ENCODE data around the gene IMMT. TPM values are rescaled to one million over a fixed set of nuclear protein-coding genes. Genes with fewer than 3 reads are reported as not detected.
A peak's percentile ranks its signal among the peaks of the same experiment; 100 is the strongest.
"Not testable (repeated sequence)": the region's sequence is repeated elsewhere in the genome, so short reads cannot be mapped to it uniquely, and the experiment has no call there.

IMMT gene
- total RNA-seq, 2 experiments from 2014 or later = 164 to 168 TPM

DNA sequence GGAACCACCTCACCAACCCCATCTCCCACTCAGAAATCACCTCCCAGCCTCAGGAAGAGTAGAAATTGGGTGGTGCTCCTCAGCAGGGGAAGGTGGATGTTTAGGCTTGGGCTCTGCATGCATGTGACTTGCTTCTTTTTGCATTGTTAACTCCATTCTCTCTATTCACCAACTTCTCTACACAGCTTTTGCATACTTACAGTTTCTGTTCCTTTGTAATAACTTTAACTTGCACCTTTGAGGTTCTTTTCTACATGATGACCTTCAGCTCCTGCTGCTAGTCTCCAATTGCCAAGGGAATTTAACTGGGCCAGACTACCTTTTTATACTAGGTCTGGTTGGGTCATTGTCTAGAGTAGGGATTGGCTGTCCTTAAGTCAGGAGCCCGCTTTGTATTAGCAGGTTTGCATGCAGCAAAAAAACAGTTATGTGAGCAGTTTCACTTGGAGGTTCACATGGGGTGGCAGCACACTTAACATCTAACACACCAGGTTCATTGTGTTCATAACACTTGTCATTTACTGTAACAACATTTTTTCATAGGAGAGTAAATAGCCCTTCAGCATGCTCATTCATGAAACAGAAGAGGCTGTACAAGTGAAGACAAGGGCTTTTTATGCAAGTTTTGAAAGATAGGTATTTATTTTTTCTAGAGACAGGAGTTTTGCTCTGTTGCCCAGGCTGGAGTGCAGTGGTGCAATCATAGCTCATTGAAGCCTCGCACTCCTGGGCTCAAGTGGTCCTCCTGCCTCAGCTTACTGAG, 16.0 kb upstream of the IMMT start:
- CTCF ChIA-PET = interaction anchor here (1.5 kb wide), 1 partner anchor 10 kb away, joined by 7 read pairs; no protein-coding TSS in a partner anchor
- no peak overlapping the region for H3K4me3 Mint-ChIP-seq
- no peaks in the 10 kb centered on the region for H3K4me1 Mint-ChIP-seq (ENCODE audit: low read depth)
- intact Hi-C loops (cut with micrococcal nuclease) = no loop called here
- H3K27me3 Mint-ChIP-seq (ENCODE audit: low read depth) = no peaks in the 10 kb centered on the region
- no peak overlapping the region for H3K27ac Mint-ChIP-seq
- peaks cover 27% of the 10 kb centered on the region for H3K36me3 Mint-ChIP-seq (ENCODE audit: low read depth)
- no peak for DNase-seq
- no peaks in the 10 kb centered on the region for H3K9me3 Mint-ChIP-seq

DNA sequence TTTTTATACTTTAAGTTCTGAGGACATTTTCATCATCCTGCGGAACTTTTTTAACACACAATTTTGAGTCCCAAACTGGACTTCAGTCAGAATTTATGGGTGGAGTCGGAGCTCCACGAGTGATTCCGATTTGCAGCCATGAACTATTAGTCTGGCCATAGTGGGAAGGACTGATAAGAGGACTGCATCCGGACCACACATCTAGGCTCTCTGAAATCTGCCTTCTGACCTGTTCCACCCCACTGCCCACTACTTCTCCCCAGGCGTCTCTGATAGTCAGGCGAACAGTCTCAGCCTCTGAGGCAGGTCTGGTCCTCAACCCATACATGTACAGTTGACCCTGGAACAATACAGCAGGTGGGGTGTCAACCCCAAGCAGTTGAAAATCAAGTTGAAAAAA, 9.2 kb upstream of the IMMT start:
- H3K4me1 Mint-ChIP-seq (ENCODE audit: low read depth) = peaks cover 27% of the 10 kb centered on the region
- no peaks in the 10 kb centered on the region for H3K9me3 Mint-ChIP-seq
- CTCF ChIA-PET = interaction anchor here (0.6 to 1.2 kb wide), 2 partner anchors 8 to 68 kb away, joined by 3 to 5 read pairs; no protein-coding TSS in a partner anchor
- DNase-seq = no peak
- intact Hi-C loops (cut with micrococcal nuclease) = no loop called here
- no peak overlapping the region for H3K27ac Mint-ChIP-seq
- H3K27me3 Mint-ChIP-seq (ENCODE audit: low read depth) = no peaks in the 10 kb centered on the region
- peaks cover 14% of the 10 kb centered on the region for H3K36me3 Mint-ChIP-seq (ENCODE audit: low read depth)
- H3K4me3 Mint-ChIP-seq = no peak overlapping the region

GRCh38 chr2:86203614-86204013, 8.4 kb upstream of the IMMT start:
- Mint-ChIP-seq H3K27me3 (ENCODE audit: low read depth) (no peaks in the 10 kb centered on the region), H3K36me3 (ENCODE audit: low read depth) (peaks cover 10% of the 10 kb centered on the region), H3K4me1 (ENCODE audit: low read depth) (peaks cover 31% of the 10 kb centered on the region), H3K27ac (no peak overlapping the region), H3K4me3 (no peak overlapping the region), H3K9me3 (no peaks in the 10 kb centered on the region)
- intact Hi-C loops (cut with micrococcal nuclease) = no loop called here
- DNase-seq = no peak
- CTCF ChIA-PET = interaction anchor here (0.6 kb wide), 2 partner anchors 67 to 191 kb away, joined by 3 to 5 read pairs; no protein-coding TSS in a partner anchor

GRCh38 chr2:86202702-86203101, 7.4 kb upstream of the IMMT start:
- Mint-ChIP-seq H3K9me3 (no peaks in the 10 kb centered on the region), H3K36me3 (ENCODE audit: low read depth) (peaks cover 7% of the 10 kb centered on the region), H3K27me3 (ENCODE audit: low read depth) (no peaks in the 10 kb centered on the region), H3K4me1 (ENCODE audit: low read depth) (peaks cover 34% of the 10 kb centered on the region), H3K27ac (no peak overlapping the region), H3K4me3 (no peak overlapping the region)
- CTCF ChIA-PET = interaction anchor here (1.3 kb wide), 1 partner anchor 18 kb away, joined by 4 read pairs; no protein-coding TSS in a partner anchor
- DNase-seq = no peak
- intact Hi-C loops (cut with micrococcal nuclease) = no loop called here

DNA sequence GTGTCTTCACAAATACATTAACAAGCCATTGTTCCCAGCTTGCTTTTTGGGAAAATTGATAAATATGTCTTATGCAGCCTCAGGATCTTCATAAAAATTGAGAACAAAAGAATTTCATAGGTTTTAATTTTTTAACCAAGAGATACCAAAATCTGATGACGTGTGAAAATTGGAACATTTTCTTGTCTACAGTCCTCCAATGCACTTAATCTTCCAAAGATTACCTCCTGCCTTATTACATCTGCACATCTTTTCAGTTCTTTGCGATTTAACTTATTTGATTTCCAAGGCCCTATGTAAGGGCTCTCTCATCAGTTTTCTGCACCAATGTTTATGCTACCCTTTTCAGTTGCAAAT, 7.1 kb upstream of the IMMT start:
- intact Hi-C loops (cut with micrococcal nuclease) = no loop called here
- H3K4me3 Mint-ChIP-seq = no peak overlapping the region
- no peaks in the 10 kb centered on the region for H3K27me3 Mint-ChIP-seq (ENCODE audit: low read depth)
- no peaks in the 10 kb centered on the region for H3K9me3 Mint-ChIP-seq
- CTCF ChIA-PET = interaction anchor here (1.3 kb wide), 1 partner anchor 19 kb away, joined by 4 read pairs; no protein-coding TSS in a partner anchor
- DNase-seq = no peak
- peaks cover 7% of the 10 kb centered on the region for H3K36me3 Mint-ChIP-seq (ENCODE audit: low read depth)
- H3K27ac Mint-ChIP-seq = no peak overlapping the region
- peaks cover 34% of the 10 kb centered on the region for H3K4me1 Mint-ChIP-seq (ENCODE audit: low read depth)

DNA sequence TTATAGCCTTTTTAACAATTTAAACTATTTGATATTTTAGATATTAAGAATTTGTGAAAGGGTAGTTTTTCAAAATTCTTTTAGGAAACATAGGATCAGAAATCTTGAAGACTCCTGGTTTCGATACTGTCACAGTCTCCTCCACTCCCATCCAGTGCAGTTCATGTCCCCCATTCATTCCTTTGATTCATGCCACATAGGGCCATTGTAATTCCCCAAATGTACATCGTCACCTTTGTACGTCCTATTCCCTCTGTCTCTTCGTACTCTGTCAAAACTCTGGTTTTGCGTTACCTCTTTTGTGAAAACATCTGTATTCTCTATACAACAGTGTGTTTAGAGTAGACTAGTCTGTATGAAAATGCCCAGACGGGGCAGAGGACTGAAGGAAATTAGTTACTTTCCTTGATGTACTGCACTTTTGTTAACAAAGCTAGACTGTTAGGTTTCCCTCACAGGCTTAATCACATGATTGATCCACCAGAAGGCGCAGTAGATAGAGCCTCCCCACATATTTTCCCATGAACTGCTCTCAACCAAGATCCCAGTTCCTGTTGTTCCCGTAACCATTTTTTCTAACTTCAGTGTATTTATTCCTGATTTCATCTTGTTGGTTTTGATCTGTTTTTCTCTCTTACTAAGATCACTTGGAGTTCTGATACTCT, 6.5 kb upstream of the IMMT start:
- no peak overlapping the region for H3K4me3 Mint-ChIP-seq

GRCh38 chr2:86200564-86200963, 5.3 kb upstream of the IMMT start:
- Mint-ChIP-seq H3K4me1 (ENCODE audit: low read depth) (peaks cover 38% of the 10 kb centered on the region), H3K4me3 (peak overlapping the region; percentile 87)
- DNase-seq; H3K36me3 Mint-ChIP-seq (ENCODE audit: low read depth); intact Hi-C loops (cut with micrococcal nuclease); H3K27ac Mint-ChIP-seq; H3K9me3 Mint-ChIP-seq; H3K27me3 Mint-ChIP-seq (ENCODE audit: low read depth); CTCF ChIA-PET: not testable (repeated sequence)

More for the DNA sequence above, 6.5 kb upstream of the IMMT start:
- intact Hi-C loops (cut with micrococcal nuclease) = no loop called here
- no peak overlapping the region for H3K27ac Mint-ChIP-seq
- DNase-seq = no peak
- H3K27me3 Mint-ChIP-seq (ENCODE audit: low read depth) = no peaks in the 10 kb centered on the region
- H3K36me3 Mint-ChIP-seq (ENCODE audit: low read depth) = peaks cover 6% of the 10 kb centered on the region
- peaks cover 38% of the 10 kb centered on the region for H3K4me1 Mint-ChIP-seq (ENCODE audit: low read depth)
- CTCF ChIA-PET = interaction anchor here (1.3 kb wide), 1 partner anchor 19 kb away, joined by 4 read pairs; no protein-coding TSS in a partner anchor
- H3K9me3 Mint-ChIP-seq = no peaks in the 10 kb centered on the region

DNA sequence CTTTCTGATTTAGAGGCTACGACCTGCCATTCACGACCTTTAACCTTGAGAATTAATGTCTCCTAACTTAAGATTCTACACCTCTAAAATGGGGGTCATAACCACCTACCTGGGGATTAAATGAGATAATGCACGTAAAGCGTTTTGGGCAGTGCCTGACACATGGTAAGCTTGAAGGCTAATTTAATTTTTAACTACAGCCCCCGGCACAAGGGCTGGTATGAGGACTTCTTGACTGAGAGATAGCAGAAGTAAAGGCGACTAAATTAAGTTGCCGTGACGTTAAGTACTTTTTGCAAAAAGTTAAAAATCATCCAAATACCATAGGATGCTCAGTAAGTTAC, 4.5 kb upstream of the IMMT start:
- Mint-ChIP-seq H3K4me3 (peak overlapping the region; percentile 87), H3K9me3 (no peaks in the 10 kb centered on the region), H3K27ac (peak overlapping the region; percentile 84), H3K36me3 (ENCODE audit: low read depth) (peaks cover under 1% of the 10 kb centered on the region), H3K27me3 (ENCODE audit: low read depth) (no peaks in the 10 kb centered on the region), H3K4me1 (ENCODE audit: low read depth) (peaks cover 39% of the 10 kb centered on the region)
- CTCF ChIA-PET = no interaction called here
- no peak for DNase-seq
- intact Hi-C loops (cut with micrococcal nuclease) = loop anchor here (10.0 kb wide), 6 partner anchors 315 to 845 kb away; partner anchors contain the start of genes CHMP3, ELMOD3, RETSAT and RNF103

- CTCF ChIA-PET = interaction anchor here (0.7 kb wide), 1 partner anchor 9 kb away, joined by 3 read pairs; no protein-coding TSS in a partner anchor
- peak overlapping the region; percentile 89 for H3K4me3 Mint-ChIP-seq
- DNase-seq = no peak
- intact Hi-C loops (cut with micrococcal nuclease) = loop anchor here (1.0 to 10.0 kb wide), 10 partner anchors 11 to 841 kb away; partner anchors contain the start of genes CHMP3, ELMOD3, PTCD3 and RETSAT
- H3K9me3 Mint-ChIP-seq = no peaks in the 10 kb centered on the region
- H3K27me3 Mint-ChIP-seq (ENCODE audit: low read depth) = no peaks in the 10 kb centered on the region
- peaks cover 14% of the 10 kb centered on the region for H3K36me3 Mint-ChIP-seq (ENCODE audit: low read depth)
- peaks cover 47% of the 10 kb centered on the region for H3K4me1 Mint-ChIP-seq (ENCODE audit: low read depth)
- H3K27ac Mint-ChIP-seq = peak overlapping the region; percentile 90
Measured at GRCh38 chr2:86195808-86196387, 636 bp upstream of the IMMT start.

DNA sequence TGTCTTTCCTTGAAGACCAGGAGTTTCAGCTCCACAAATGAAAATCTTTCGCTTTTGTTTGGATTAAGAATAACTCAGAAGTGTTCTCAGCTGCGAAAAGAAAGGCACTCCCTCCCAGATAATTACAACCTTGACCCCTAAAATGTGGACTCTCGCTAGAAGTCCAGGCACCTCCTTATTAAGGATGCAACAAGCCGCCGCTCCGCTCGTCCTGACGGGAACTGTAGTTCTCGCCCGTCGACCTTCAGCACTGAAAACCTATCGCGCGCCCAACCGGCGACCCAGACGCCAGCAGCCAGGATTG, 559 bp downstream of the IMMT start:
- no peaks in the 10 kb centered on the region for H3K9me3 Mint-ChIP-seq
- H3K27me3 Mint-ChIP-seq (ENCODE audit: low read depth) = no peaks in the 10 kb centered on the region
- intact Hi-C loops (cut with micrococcal nuclease) = loop anchor here (1.0 to 10.0 kb wide), 10 partner anchors 9 to 840 kb away; partner anchors contain the start of genes CHMP3, ELMOD3, PTCD3 and RETSAT
- peaks cover 51% of the 10 kb centered on the region for H3K4me1 Mint-ChIP-seq (ENCODE audit: low read depth)
- H3K27ac Mint-ChIP-seq = peak overlapping the region; percentile 90
- CTCF ChIA-PET = no interaction called here
- DNase-seq = no peak
- peaks cover 19% of the 10 kb centered on the region for H3K36me3 Mint-ChIP-seq (ENCODE audit: low read depth)
- H3K4me3 Mint-ChIP-seq = peak overlapping the region; percentile 89

DNA sequence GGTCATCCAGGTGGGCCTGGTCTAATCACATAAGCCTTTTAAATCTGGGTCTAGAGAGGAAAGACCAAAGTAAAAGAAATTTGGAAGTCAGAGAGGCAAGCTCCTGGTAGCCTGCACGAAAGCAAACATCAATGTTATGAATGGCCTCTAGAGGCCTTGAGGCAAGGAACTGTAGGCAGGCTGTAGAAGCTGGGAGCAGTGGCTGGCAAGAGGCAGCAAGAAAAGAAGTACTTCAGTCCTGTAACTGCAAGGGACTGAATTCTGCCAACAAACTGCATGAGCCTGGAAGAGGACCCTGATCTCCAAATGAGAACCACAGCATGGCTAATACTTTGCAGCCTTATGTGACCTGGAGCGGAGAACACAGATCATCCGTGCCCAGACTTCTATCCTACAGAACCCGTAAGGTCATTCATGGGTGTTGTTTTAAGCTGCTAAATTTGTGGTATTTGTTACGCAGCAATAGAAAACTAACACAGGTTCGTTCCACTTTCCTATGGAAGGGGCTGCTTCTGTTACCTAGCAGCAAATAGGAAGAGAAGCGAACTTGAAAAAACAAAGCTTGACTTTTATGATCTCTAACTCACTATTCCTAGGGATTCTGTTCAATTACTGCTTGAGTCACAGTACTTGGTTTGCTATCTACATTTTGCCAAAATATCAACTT, 1.2 kb downstream of the IMMT start:
- peak overlapping the region; percentile 89 for H3K4me3 Mint-ChIP-seq
- no peaks in the 10 kb centered on the region for H3K9me3 Mint-ChIP-seq
- H3K36me3 Mint-ChIP-seq (ENCODE audit: low read depth) = peaks cover 19% of the 10 kb centered on the region
- intact Hi-C loops (cut with micrococcal nuclease) = loop anchor here (10.0 kb wide), 6 partner anchors 309 to 839 kb away; partner anchors contain the start of genes CHMP3, ELMOD3, RETSAT and RNF103
- peaks cover 54% of the 10 kb centered on the region for H3K4me1 Mint-ChIP-seq (ENCODE audit: low read depth)
- no peak for DNase-seq
- no peaks in the 10 kb centered on the region for H3K27me3 Mint-ChIP-seq (ENCODE audit: low read depth)
- H3K27ac Mint-ChIP-seq = peak overlapping the region; percentile 90
- CTCF ChIA-PET = no interaction called here

Measured in activated naive CD4-positive, alpha-beta T cell treated with anti-CD3 and anti-CD28 coated beads for 36 hours (primary cell).